ENCODE measurements around the gene ISL1. TPM values are rescaled to one million over a fixed set of nuclear protein-coding genes. Genes with fewer than 3 reads are reported as not detected.

Gene ISL1
- total RNA-seq, 1 experiment from 2014 or later, result not detected

GRCh38 chr5:51379331-51379700, 3.9 kb upstream of the ISL1 start:
- no peaks in the 10 kb centered on the region for H3K79me2 ChIP-seq (ENCODE audit: low read depth)
- no peaks in the 10 kb centered on the region for H3F3A ChIP-seq (ENCODE audit: insufficient read depth, low read depth)
- intact Hi-C loops (cut with micrococcal nuclease; ENCODE audit: unreplicated experiment), result loop anchor here (2.0 to 5.0 kb wide), 3 partner anchors 153 to 628 kb away; no protein-coding TSS in a partner anchor
- peak overlapping the region; percentile 96 for H3K4me2 ChIP-seq
- no peak for DNase-seq
- no peak overlapping the region for H3K27ac ChIP-seq
- CTCF ChIA-PET, result interaction anchor here (1.0 to 2.0 kb wide), 2 partner anchors 13 to 416 kb away, joined by 3 to 5 read pairs; no protein-coding TSS in a partner anchor
- BruUV-seq (replicated peaks), result no TSS peak
- H3K4me1 ChIP-seq (replicated peaks; ENCODE audit: insufficient read depth), result no peaks in the 10 kb centered on the region; the same call in 1 of the 2 replicates
- H3K4me3 ChIP-seq, result peak overlapping the region; percentile 56
- no peaks in the 10 kb centered on the region for H3K9me2 ChIP-seq (ENCODE audit: insufficient read depth)
- peak overlapping the region; percentile 82 for H2AFZ ChIP-seq
- no peaks in the 10 kb centered on the region for H3K9me3 ChIP-seq (ENCODE audit: insufficient read depth, low read depth)
- no peaks in the 10 kb centered on the region for H4K20me1 ChIP-seq (ENCODE audit: insufficient read depth)
- H3K27me3 ChIP-seq (ENCODE audit: insufficient read depth, low read depth), result no peaks in the 10 kb centered on the region
- no peak for TF ChIP-seq EZH2 (IDR thresholded peaks at IDR 0.05; ENCODE audit: low read depth)
- TF ChIP-seq, protein P1, sequence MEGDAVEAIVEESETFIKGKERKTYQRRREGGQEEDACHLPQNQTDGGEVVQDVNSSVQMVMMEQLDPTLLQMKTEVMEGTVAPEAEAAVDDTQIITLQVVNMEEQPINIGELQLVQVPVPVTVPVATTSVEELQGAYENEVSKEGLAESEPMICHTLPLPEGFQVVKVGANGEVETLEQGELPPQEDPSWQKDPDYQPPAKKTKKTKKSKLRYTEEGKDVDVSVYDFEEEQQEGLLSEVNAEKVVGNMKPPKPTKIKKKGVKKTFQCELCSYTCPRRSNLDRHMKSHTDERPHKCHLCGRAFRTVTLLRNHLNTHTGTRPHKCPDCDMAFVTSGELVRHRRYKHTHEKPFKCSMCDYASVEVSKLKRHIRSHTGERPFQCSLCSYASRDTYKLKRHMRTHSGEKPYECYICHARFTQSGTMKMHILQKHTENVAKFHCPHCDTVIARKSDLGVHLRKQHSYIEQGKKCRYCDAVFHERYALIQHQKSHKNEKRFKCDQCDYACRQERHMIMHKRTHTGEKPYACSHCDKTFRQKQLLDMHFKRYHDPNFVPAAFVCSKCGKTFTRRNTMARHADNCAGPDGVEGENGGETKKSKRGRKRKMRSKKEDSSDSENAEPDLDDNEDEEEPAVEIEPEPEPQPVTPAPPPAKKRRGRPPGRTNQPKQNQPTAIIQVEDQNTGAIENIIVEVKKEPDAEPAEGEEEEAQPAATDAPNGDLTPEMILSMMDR (conservative IDR thresholded peaks at IDR 0.05), result no peak
- H3K36me3 ChIP-seq (ENCODE audit: low read depth), result no peaks in the 10 kb centered on the region
- POLR2A ChIA-PET (ENCODE audit: unreplicated experiment), result no interaction called here

- peak in 1 of 2 experiments; percentile 9 for DNase-seq
- no peak overlapping the region for H2AFZ ChIP-seq
- CTCF ChIA-PET, result no interaction called here
- H3K9me2 ChIP-seq (ENCODE audit: insufficient read depth), result no peaks in the 10 kb centered on the region
- H3K9me3 ChIP-seq (ENCODE audit: insufficient read depth, low read depth), result no peaks in the 10 kb centered on the region
- H3K79me2 ChIP-seq (ENCODE audit: low read depth), result no peaks in the 10 kb centered on the region
- H3F3A ChIP-seq (ENCODE audit: insufficient read depth, low read depth), result no peaks in the 10 kb centered on the region
- no peaks in the 10 kb centered on the region; the same call in 1 of the 2 replicates for H3K4me1 ChIP-seq (replicated peaks; ENCODE audit: insufficient read depth)
- H3K4me2 ChIP-seq, result no peak overlapping the region
- TF ChIP-seq, protein P1 (conservative IDR thresholded peaks at IDR 0.05), result peak; percentile 74
- TF ChIP-seq EZH2 (IDR thresholded peaks at IDR 0.05; ENCODE audit: low read depth), result no peak
- BruUV-seq (replicated peaks), result no TSS peak
- no peaks in the 10 kb centered on the region for H3K27me3 ChIP-seq (ENCODE audit: insufficient read depth, low read depth)
- POLR2A ChIA-PET (ENCODE audit: unreplicated experiment), result no interaction called here
- no peak overlapping the region for H3K4me3 ChIP-seq
- intact Hi-C loops (cut with micrococcal nuclease; ENCODE audit: unreplicated experiment), result loop anchor here (5.0 kb wide), 1 partner anchor 302 kb away; no protein-coding TSS in a partner anchor
- H3K27ac ChIP-seq, result no peak overlapping the region
- H4K20me1 ChIP-seq (ENCODE audit: insufficient read depth), result no peaks in the 10 kb centered on the region
- no peaks in the 10 kb centered on the region for H3K36me3 ChIP-seq (ENCODE audit: low read depth)
Observed at GRCh38 chr5:51380603-51381207, 2.5 kb upstream of the ISL1 start.

DNA sequence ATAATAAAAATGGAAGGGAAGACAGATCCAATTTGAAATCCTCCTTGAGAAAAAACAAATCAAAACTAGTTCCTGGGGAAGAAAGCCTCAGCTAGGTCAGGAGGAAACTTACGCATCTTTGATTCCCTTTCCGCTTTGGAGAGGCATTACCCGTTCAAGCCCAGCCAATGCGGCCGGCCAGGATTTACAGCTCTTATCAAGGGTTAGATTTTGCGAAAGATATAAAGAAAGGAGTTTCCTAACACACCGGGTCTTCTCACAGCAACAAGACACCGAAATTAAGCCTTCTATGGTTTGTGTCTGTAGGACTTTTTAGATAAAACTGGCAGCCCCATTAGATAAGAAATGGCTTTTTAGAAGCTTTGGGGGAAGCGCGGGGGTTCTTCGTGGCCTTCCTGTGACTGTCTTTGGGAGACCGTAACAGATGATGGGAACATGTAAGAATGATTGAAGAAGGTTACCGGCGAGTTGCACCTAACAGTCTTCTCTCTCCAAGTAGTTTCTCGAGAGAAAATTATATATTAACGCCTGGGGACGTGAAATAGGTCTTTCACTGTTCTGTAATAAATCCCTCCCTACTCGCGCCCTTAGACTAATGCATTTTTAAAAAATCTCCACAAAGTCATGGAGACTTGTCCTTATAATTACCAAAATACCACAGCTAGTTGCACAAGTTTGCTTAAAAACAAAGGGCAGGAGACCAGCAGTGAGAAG, 1.3 kb upstream of the ISL1 start:
- no peak overlapping the region for H3K27ac ChIP-seq
- no peaks in the 10 kb centered on the region for H3F3A ChIP-seq (ENCODE audit: insufficient read depth, low read depth)
- no peak overlapping the region for H3K4me3 ChIP-seq
- no peaks in the 10 kb centered on the region; the same call in 1 of the 2 replicates for H3K4me1 ChIP-seq (replicated peaks; ENCODE audit: insufficient read depth)
- H3K4me2 ChIP-seq, result no peak overlapping the region
- H3K9me3 ChIP-seq (ENCODE audit: insufficient read depth, low read depth), result no peaks in the 10 kb centered on the region
- no peaks in the 10 kb centered on the region for H3K36me3 ChIP-seq (ENCODE audit: low read depth)
- no peaks in the 10 kb centered on the region for H4K20me1 ChIP-seq (ENCODE audit: insufficient read depth)
- no peak for DNase-seq
- no peaks in the 10 kb centered on the region for H3K27me3 ChIP-seq (ENCODE audit: insufficient read depth, low read depth)
- intact Hi-C loops (cut with micrococcal nuclease; ENCODE audit: unreplicated experiment), result loop anchor here (5.0 kb wide), 1 partner anchor 300 kb away; no protein-coding TSS in a partner anchor
- ChIA-PET POLR2A (ENCODE audit: unreplicated experiment) (no interaction called here), CTCF (no interaction called here)
- no TSS peak for BruUV-seq (replicated peaks)
- no peaks in the 10 kb centered on the region for H3K79me2 ChIP-seq (ENCODE audit: low read depth)
- H2AFZ ChIP-seq, result no peak overlapping the region
- TF ChIP-seq, protein P1 (conservative IDR thresholded peaks at IDR 0.05), result no peak
- TF ChIP-seq EZH2 (IDR thresholded peaks at IDR 0.05; ENCODE audit: low read depth), result no peak
- no peaks in the 10 kb centered on the region for H3K9me2 ChIP-seq (ENCODE audit: insufficient read depth)
